Astrocyte of the cerebellum (primary cell): ENCODE results near the gene SLC2A9.

Experiments
- DNase-seq: peaks from one replicate; pipeline ENCODE4 v3.0.0-alpha.2; 2011; ENCODE audit warnings: low read depth
- H3K4me3 ChIP-seq: 2 replicates; pipeline ENCODE4 v1.5.1; 2011; ENCODE audit warnings: mild to moderate bottlenecking, low read depth, low read length, moderate library complexity
- in situ Hi-C: cut with HindIII; loops from 2 replicates; pipeline ENCODE4 v1.10.0; 2017; ENCODE audit warnings: low sequenced_read_pairs
- TF ChIP-seq, protein P1 (sequence below): IDR thresholded peaks from 2 replicates; pipeline ENCODE4 v1.5.1; 2012; ENCODE audit warnings: low read length, low read depth, moderate library complexity, mild to moderate bottlenecking; ENCODE audit errors: missing control alignments

SLC2A9 gene

DNA sequence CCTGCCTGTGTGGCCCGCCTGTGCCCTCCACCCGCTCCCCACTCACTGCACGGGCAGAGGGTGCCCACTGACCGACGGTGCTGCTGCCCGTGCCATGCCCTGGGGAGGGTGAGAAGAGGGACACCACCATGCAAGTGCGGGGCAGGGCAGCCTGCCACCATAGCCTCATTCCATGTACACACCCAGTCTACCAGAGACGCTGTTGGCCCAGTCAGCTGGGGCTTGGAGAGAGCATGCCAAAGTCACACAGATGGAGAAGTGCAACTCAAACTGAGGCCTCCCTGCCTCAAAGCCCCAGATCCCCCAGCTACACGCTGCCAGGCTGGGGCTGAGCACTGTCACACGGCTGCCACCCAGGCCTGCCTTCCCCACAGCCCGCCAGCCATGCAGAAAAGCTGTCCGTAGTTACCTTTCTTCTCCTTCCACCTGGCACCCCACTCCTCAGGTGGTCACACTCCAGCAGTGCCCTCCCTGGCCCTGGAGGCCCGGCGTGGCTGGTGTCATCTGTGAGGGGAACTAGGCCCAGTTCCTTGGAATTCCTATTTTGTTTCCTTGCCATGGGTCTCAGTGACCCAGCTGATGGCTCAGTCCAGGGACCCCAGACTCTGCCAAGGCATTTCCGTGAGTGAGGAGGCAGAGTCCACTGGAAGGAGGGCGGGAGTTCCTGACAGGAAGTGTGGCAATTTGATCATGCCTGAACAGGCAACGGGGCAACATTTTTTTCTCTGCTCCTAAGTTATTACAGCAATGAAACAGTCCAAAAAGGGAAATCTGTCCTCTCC lies at the start of gene SLC2A9:
TSS of gene SLC2A9 (minus strand) at position 627 of the 782 bp plus-strand sequence. CDS start at position 559, 68 bp downstream.
- TF ChIP-seq, protein P1, sequence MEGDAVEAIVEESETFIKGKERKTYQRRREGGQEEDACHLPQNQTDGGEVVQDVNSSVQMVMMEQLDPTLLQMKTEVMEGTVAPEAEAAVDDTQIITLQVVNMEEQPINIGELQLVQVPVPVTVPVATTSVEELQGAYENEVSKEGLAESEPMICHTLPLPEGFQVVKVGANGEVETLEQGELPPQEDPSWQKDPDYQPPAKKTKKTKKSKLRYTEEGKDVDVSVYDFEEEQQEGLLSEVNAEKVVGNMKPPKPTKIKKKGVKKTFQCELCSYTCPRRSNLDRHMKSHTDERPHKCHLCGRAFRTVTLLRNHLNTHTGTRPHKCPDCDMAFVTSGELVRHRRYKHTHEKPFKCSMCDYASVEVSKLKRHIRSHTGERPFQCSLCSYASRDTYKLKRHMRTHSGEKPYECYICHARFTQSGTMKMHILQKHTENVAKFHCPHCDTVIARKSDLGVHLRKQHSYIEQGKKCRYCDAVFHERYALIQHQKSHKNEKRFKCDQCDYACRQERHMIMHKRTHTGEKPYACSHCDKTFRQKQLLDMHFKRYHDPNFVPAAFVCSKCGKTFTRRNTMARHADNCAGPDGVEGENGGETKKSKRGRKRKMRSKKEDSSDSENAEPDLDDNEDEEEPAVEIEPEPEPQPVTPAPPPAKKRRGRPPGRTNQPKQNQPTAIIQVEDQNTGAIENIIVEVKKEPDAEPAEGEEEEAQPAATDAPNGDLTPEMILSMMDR, result no peak
- in situ Hi-C loops, result no loop called here

DNA sequence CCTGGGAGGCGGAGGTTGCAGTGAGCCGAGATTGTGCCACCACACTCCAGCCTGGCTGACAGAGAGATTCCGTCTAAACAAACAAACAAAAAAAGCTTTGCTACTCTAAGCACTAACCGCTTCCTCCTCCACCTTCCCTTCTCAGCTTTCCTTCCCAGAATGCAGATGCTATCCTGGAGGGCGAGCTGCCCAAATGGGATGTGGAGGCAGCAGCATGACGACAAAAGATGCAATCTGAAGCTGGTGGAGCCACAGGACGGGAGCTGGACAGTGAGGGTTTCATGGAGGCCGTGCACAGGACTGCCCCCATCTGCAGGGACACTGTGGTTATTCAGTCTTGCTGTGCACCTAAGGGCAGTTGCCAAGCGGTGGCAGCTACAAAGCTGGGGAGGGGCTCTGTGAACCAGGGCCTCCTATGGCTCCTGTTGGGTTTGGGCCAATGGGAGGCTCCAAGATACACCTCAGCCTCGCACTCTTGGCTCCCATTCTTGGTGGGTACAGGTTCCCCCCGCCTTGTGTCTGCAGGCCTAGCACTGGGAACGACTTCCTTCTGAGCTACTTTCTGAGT lies 47.9 kb upstream of the SLC2A9 start:
- in situ Hi-C loops, result no loop called here
- no peak overlapping the region for H3K4me3 ChIP-seq
- no peak for DNase-seq
- TF ChIP-seq, protein P1, result no peak

More for the DNA sequence above, at the start of gene SLC2A9:
- no peak within 1 kb of the TSS for H3K4me3 ChIP-seq
- no peak for DNase-seq

DNA sequence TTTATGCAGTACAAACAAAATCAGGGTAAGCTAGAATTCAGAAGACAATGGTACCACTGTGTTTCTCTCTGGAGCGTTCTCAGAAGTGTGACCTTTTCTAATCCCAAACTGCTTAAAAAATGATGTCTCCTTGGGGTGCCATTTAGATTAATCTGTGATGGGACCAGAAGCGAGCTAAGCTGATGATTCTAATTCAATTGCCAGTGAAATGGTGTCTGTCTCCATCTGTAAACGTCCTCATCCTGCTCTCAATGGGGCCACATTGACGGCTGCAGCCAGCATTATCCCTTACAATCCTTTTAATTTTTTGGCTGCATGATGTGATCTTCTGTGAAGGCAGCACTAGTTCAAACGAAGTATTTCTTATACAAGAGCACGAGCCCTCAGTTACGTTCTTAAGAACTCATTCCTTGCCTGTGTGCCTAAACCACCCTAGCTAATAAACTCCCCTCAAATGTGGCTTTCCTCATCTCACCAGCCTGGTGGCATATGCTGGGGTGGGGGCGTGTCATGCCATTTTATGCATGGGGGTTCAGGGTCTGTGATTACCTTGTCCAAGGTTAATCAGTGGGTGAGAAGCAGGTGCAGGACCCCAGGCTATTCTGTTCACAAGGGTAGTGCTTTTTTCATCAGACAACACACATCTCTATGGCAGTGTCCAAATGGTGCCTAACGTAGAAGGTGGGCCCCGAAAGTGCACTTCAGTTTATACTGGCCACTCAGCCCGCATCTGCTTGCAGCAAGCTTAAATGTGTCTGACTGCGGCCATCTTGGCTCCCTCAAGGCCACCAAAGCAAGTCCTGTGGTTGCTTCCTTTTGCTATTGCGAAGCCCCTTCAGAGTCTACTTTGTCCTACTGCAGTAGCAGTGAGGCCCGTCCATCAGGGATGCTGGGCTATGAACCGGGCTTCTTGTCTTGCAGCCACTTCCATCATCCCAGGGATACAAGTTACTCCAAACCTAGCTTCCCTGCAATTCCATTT lies 45.7 kb upstream of the SLC2A9 start:
- in situ Hi-C loops, result no loop called here
- DNase-seq, result no peak
- H3K4me3 ChIP-seq, result no peak overlapping the region
- TF ChIP-seq, protein P1, result no peak

DNA sequence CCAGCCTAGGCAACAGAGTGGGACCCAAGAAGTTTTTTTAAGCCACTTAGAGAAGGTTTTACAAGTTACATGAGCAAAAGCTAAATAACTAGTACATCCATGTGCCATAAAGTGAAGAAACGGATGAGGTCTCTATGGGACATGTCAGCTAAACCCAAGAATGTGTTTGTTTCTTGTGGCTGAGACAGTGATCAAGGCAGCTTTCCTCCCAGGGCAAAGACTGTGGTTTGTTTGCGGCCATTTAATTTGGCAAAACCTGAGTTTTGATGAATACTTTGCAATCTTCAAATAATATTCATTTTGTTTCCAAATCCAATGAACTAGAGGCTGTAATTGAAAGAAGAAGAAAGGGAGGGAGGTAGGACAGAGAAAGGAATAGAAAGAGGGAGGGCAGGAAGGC lies 44.9 kb upstream of the SLC2A9 start:
- H3K4me3 ChIP-seq, result no peak overlapping the region
- in situ Hi-C loops, result no loop called here
- no peak for DNase-seq
- TF ChIP-seq, protein P1, result no peak

DNA sequence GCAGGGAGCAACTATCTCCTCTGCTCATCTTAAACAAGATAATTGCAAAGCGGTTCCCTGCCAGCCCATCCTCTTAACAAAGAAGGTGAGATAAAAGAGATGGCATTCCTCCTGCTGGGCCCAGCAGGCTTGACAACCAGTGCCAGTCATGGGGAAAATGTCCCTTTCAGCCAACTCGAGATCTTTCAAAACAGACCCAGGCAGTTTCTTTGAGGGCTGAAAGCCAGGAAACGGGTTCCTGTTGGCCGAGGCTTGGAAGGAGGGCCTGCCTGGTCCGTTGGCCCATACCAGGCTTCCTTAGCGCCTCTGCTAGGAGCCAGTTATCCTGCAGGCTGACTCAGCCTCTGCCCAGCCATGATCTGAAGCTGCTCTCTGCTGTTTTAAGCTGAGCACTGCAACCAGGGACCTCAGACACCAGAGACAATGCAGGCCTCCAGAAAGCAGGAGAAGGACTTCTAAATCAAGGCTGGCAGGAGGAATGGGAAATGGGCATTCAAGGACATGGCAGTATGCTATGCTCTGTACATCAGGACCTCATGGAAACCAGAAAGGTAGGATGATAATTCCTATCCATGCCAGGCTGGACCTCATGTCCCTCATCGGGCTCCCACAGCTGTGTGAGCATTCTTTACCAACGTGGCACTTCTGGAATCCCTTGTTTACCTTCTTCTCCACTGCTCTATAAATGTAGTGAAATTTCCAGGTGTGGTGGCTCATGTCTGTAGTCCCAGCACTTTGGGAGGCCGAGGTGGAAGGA lies 42.4 kb upstream of the SLC2A9 start:
- H3K4me3 ChIP-seq, result no peak overlapping the region
- TF ChIP-seq, protein P1, result peak; percentile 86
- in situ Hi-C loops, result no loop called here
- peak; percentile 70 for DNase-seq
